Testis (tissue), 3 donors: Measurements from ENCODE around the gene LMCD1. TPM values are rescaled to one million over a fixed set of nuclear protein-coding genes. Genes with fewer than 3 reads are reported as not detected.

Source experiments
- DNase-seq: peaks from one replicate; pipeline ENCODE4 v3.0.0-alpha.2; 2019
- H3K27ac ChIP-seq, 2 donors: fragments of 200-600 bp; sonication (generic); one replicate each; pipeline ENCODE4 v1.5.1; 2019
- H3K27me3 ChIP-seq: fragments of 200-600 bp; sonication (generic); one replicate; pipeline ENCODE4 v1.5.1; 2019
- H3K36me3 ChIP-seq: fragments of 200-600 bp; sonication (generic); one replicate; pipeline ENCODE4 v1.5.1; 2017; ENCODE audit warnings: low read depth; ENCODE audit errors: missing control alignments
- H3K4me1 ChIP-seq: fragments of 200-600 bp; sonication (generic); one replicate; pipeline ENCODE4 v1.5.1; 2019
- H3K4me3 ChIP-seq, 2 donors: fragments of 200-600 bp; sonication (generic); one replicate each; pipeline ENCODE4 v1.5.1; 2017 to 2019
- H3K9me3 ChIP-seq: fragments of 200-600 bp; sonication (generic); one replicate; pipeline ENCODE4 v1.5.1; 2017
- POLR2A ChIP-seq: fragments of 450-650 bp; IDR thresholded peaks from one replicate; pipeline ENCODE4 v1.6.1; 2017; ENCODE audit warnings: antibody characterized with exemption, mild to moderate bottlenecking, moderate library complexity
- WGBS, 2 donors: methylation state at CpG; one replicate each; pipeline ENCODE4 v1.1.5; 2018; 5-methylcytosine and 5-hydroxymethylcytosine counted together
- intact Hi-C: fragments of 100-400 bp; cut with DNase I; formaldehyde crosslinking; loops from one replicate; pipeline ENCODE4 v1.15.1; 2023; ENCODE audit warnings: low total_unique reads
- polyA plus RNA-seq: library from polyadenylated mRNA; stranded (reverse); fragments of 350-450 nt; fragmentation: Illumina TruSeq; extraction: RNeasy Lipid Tissue Mini Kit (QIAGEN cat#74804); gene quantifications from one replicate; pipeline ENCODE4 v1.2.3, GENCODE V29; 2014; ENCODE audit warnings: low read depth, low replicate concordance; ENCODE audit not compliant: insufficient read depth
- total RNA-seq, 2 donors: library from RNA; depleted of rRNA; stranded (reverse); fragments of >200 nt; gene quantifications; one replicate each; pipeline ENCODE4 v1.2.3, GENCODE V29; 2016
- TF ChIP-seq, protein P1 (sequence below), 3 experiments: fragments of 450-650 bp in 2 of 3; fragments of 200-600 bp in 1 of 3; sonication (generic) in 1 of 3; IDR thresholded peaks; one replicate each; pipeline ENCODE4 v1.5.1; 2016 to 2019; ENCODE audit warnings: antibody characterized with exemption in 3 of 3, mild to moderate bottlenecking in 2 of 3, moderate library complexity in 1 of 3

The LMCD1 gene
- total and polyA plus RNA-seq, 3 donors from 2014 or later = 47.9 to 103 (median 53.3) TPM

DNA sequence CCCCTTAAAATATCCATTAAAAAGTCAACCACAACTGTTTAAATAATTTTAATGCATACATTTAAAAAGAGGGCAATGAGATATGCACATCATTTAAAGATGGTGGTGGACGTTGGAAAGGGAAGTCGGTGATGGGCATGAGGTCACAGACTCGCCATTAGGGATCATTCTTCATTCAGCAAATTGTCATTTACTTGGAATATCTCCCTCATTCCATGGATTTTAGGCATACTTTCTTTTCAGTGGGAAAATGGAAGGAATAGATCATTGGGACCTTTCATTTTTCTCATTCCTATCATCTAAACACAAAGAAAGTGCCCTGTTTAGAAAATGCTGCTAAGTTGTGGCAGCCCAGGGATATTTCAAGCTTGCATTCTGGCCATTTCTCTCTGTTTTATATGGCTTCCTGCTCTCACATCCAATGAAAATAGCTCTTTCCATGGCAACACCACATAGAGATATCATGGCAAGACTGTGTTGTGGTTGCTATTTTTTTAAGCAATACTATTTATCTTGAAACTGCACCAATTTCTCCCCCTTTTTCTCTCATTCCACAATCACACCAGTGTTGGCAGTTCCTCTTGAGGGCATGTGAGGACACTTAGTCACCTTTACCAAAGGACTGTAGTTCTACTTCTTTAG lies 40.7 kb upstream of the LMCD1 start:
- Histone ChIP-seq H3K9me3 (no peaks in the 10 kb centered on the region), H3K4me3 (no peak overlapping the region), H3K27me3 (no peaks in the 10 kb centered on the region), H3K27ac (no peak overlapping the region), H3K4me1 (no peaks in the 10 kb centered on the region), H3K36me3 (no peaks in the 10 kb centered on the region)
- no peak for DNase-seq
- 70 to 72% methylated on average over 3 of the region's 3 CpGs for WGBS, 2 donors
- TF ChIP-seq POLR2A = no peak
- TF ChIP-seq, protein P1, sequence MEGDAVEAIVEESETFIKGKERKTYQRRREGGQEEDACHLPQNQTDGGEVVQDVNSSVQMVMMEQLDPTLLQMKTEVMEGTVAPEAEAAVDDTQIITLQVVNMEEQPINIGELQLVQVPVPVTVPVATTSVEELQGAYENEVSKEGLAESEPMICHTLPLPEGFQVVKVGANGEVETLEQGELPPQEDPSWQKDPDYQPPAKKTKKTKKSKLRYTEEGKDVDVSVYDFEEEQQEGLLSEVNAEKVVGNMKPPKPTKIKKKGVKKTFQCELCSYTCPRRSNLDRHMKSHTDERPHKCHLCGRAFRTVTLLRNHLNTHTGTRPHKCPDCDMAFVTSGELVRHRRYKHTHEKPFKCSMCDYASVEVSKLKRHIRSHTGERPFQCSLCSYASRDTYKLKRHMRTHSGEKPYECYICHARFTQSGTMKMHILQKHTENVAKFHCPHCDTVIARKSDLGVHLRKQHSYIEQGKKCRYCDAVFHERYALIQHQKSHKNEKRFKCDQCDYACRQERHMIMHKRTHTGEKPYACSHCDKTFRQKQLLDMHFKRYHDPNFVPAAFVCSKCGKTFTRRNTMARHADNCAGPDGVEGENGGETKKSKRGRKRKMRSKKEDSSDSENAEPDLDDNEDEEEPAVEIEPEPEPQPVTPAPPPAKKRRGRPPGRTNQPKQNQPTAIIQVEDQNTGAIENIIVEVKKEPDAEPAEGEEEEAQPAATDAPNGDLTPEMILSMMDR (IDR thresholded peaks at IDR 0.05) = no peak
- intact Hi-C loops = no loop called here

DNA sequence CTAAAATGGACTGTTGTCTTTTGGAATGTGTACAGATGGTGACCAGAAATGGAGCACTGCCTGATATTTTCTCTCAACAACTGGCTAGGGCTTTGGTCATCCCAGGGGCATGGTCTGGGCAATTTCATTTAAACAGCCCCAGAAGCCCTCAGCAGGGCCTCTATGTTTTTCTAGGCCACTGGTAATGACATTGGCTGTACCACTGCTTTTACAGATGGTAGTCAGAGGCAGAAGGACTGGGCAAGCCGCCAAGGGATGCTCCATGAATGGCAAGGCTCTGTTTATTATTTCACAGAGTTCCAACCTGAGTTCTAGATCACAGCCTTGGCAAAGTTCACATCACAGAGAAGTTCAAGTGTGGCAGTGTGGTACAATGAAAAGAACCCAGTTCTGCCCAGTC lies 37.0 kb upstream of the LMCD1 start:
- Histone ChIP-seq H3K9me3 (no peaks in the 10 kb centered on the region), H3K27ac (no peak overlapping the region), H3K4me3 (no peak overlapping the region), H3K27me3 (no peaks in the 10 kb centered on the region), H3K4me1 (no peaks in the 10 kb centered on the region), H3K36me3 (no peaks in the 10 kb centered on the region)
- intact Hi-C loops = no loop called here
- WGBS, 2 donors = 95 to 100% methylated on average over 1 of the region's 1 CpG
- TF ChIP-seq POLR2A = no peak
- TF ChIP-seq, protein P1 (IDR thresholded peaks at IDR 0.05) = no peak
- DNase-seq = no peak

DNA sequence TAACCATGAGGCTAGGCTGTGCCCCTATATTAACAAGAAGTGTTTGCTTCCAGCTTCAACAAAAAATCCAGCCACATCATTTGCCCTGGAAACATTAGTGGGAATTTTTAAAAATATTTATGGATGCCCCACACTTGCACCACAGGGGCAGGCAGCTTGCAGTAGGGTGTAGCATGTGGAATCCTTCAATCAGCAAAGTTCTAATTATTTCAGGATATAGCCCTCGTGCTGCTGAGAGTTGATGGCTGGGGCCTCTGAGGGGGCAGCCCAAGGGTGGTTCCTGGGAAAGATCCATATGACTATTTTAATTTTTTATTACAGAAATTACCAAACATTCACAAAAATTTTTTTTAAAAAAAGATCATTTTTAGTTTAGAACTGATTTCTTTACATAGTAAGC lies 35.1 kb upstream of the LMCD1 start:
- no peaks in the 10 kb centered on the region for H3K36me3 ChIP-seq
- no peak overlapping the region for H3K4me3 ChIP-seq
- DNase-seq = no peak
- TF ChIP-seq POLR2A = no peak
- TF ChIP-seq, protein P1 (IDR thresholded peaks at IDR 0.05) = no peak
- no peak overlapping the region for H3K27ac ChIP-seq
- 72 to 88% methylated on average over 1 of the region's 1 CpG for WGBS, 2 donors
- intact Hi-C loops = no loop called here
- H3K9me3 ChIP-seq = no peaks in the 10 kb centered on the region
- peaks cover 1% of the 10 kb centered on the region for H3K4me1 ChIP-seq
- H3K27me3 ChIP-seq = no peaks in the 10 kb centered on the region

DNA sequence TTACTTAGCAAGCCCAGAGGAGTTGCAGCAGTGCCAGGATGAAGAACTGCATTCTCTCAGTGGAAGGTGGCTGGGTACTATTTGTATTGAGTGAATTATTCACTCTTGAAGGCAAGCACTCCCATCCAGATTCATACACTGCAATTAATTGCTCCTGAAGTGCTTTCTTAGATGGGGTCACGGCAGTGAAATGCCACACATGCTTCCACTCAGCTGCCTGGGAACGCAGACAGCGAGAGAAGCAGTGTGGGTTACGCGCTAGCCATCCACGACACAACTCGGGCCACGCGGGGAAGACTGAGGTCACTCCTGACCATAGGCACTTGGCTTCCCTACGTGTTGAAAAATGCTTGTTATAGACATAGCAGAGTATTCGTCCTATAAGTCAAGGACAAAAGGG lies 30.8 kb upstream of the LMCD1 start:
- Histone ChIP-seq H3K27ac (peak overlapping the region in 1 of 2 donors; percentile 27), H3K4me3 (no peak overlapping the region), H3K9me3 (no peaks in the 10 kb centered on the region), H3K4me1 (peaks cover 12% of the 10 kb centered on the region), H3K36me3 (no peaks in the 10 kb centered on the region), H3K27me3 (no peaks in the 10 kb centered on the region)
- 55 to 68% methylated on average over 11 of the region's 11 CpGs for WGBS, 2 donors
- no peak for DNase-seq
- TF ChIP-seq, protein P1 (IDR thresholded peaks at IDR 0.05) = no peak
- TF ChIP-seq POLR2A = no peak
- intact Hi-C loops = no loop called here

DNA sequence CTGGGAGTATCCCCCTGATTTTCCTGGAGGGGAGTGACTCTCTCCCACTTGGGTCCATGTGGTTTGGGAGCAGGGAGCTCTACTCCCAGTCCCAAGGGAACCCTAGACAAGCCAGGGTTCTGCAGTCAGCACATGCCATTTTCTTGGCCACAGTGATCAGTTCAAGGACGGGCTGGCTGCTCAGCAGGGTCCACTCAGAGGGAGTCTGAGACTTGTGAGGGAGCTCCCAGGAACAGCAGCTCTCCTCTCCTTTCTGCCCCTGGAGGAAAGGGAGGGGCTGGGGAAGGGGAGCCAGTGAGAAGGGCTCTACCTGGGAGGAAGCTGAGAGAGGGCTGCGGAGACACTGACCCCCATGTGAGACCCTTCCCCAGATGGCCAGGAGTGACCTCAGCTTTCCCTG lies 29.1 kb upstream of the LMCD1 start:
- intact Hi-C loops = no loop called here
- peak; percentile 49 for DNase-seq
- Histone ChIP-seq H3K9me3 (no peaks in the 10 kb centered on the region), H3K27me3 (no peaks in the 10 kb centered on the region), H3K27ac (peak overlapping the region in 1 of 2 donors; percentile 12), H3K4me3 (no peak overlapping the region), H3K36me3 (no peaks in the 10 kb centered on the region), H3K4me1 (peaks cover 12% of the 10 kb centered on the region)
- WGBS, 2 donors = 67 to 83% methylated on average over 1 to 2 of the region's 2 CpGs
- TF ChIP-seq, protein P1 (IDR thresholded peaks at IDR 0.05) = no peak
- TF ChIP-seq POLR2A = no peak
